Central memory CD4-positive, alpha-beta T cell (primary cell): ENCODE data around the gene EPB41.
"Not testable (repeated sequence)": the region's sequence is repeated elsewhere in the genome, so short reads cannot be mapped to it uniquely, and the experiment has no call there.

Experiments
- DNase-seq: peaks from one replicate; pipeline ENCODE4 v3.0.0; 2022

Gene EPB41

DNA sequence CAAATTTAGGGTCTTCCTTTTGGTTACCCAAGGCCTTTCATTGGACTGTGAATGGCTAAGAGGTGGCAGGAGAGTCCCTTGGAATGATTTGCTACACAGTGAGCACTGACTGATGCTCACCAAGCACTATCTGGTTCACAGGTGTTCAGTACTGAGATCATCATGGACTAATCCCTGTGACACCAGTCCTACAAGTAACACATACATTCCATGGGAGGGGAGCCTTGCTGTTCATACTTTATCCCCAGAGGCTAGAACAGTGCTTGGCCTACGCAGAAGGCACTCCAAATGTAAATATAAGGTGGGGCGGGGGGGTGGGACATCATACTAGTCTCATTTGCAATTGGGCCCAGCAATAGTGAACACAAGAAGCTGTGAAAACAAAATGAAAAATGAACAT, 229.8 kb downstream of the EPB41 start:
- DNase-seq: no peak

DNA sequence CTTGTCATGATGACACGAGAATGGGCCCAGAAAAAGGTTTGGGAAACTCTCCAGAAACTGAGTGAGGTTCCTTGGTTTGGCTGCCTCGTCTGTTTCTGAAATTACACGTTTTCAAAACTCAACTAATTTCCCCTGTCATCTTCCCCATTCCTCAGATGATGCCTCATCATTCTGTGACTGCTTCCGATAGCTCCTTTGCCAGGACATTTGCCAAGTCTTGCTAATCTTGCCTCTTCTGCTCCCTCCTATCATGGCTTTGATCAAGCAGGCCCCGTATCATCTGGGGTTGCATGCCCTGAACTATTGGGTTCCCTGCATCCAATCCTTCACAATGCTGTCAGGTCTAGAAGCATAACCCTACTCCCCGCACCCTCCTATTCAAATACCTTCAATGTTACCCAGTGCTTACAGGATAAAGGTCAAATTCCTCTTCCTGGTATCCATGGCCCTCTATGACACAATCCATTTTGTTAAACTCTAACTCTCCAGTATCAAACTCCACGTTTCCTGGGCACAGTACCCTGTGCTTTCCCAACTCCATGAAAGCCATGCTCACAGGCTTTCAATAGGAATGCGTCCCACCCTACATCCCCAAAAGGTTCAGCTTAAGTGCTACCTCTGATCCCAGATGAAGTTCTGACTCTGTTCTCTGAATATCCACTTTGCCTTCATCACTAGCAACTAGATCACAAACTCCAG, 231.5 kb downstream of the EPB41 start:
- DNase-seq: no peak

DNA sequence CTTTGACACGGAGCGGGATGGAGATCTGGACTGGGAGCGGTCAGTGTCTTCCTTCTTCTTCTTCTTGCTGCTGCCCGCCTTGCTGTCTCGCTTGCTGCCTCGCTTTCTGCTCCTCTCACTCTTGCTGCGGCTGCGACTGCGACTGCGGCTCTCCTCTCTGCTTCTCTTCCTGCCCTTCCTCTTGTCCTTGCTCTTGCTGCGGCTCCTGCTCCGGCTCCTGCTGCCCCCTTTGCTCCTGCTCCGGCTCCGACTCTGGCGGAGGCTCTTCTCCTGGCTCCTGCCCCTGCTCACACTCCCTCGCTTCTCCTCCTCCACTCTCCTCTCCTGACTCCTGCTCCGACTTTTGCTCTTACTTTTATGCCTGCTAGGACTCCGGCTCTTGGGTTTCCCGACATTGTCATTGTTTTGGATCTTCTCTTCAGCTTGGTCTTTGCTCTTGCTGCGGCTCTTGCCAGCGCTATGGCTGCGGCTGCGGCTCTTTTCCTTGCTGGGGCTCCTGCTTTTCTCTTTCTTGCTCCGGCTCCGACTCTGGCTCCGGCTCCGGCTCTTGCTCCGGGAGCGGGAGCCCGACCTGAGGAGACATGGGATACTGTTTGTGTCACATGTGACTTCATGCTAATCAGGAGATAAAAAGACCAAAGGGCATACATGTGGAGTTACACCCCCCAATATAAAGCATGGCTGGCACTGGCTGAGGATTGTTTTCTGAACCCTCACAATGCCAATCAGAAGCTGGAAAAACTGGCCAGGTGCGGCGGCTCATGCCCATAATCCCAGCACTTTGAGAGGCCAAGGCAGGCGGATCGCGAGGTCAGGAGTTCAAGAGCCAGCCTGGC, 234.5 kb downstream of the EPB41 start:
- no peak for DNase-seq

- DNase-seq: not testable (repeated sequence)
These were observed 236.0 kb downstream of the EPB41 start for GRCh38 chr1:29150346-29150745.

- no peak for DNase-seq
These were observed 237.9 kb downstream of the EPB41 start for GRCh38 chr1:29152046-29152805.

GRCh38 chr1:29156543-29157268, 242.3 kb downstream of the EPB41 start:
- DNase-seq: no peak

- no peak for DNase-seq
These were observed 242.9 kb downstream of the EPB41 start for GRCh38 chr1:29157269-29157601.

DNA sequence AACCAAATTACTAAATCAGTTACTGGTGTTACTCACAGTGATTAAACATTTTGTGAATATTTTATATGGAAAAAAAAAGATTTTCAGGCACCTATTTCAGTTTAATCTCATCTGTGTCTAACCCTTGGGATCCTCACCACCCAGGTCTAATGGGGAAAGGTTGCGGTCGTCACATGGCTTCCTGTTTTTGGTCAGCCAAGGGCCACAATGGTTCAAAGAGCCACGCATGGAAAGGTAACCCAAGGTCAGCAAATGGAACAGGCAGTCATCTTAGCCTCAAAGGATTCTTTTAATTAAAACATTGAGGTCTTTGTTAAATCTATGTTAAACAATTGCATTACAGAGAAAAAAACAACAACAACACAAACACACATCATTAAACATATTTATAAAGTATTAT, 245.4 kb downstream of the EPB41 start:
- DNase-seq: no peak

DNA sequence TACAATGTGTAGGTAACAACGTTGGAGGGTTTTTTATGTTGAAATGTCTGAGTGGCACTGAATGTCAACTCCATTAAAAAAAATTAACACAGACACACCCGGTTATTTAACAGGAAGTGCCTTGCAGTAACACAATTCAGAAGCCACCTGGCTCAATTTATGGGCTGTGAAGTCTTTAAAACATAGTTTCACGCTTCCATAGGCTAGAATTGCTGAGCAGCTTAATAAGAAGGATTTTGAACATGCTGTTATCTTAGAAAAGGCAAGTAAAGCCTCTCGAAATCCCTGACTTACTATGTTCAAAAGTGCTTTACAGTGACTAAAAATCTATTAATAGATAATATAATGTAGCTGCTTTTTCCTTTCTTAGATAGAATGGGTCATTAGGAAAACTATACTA, 247.7 kb downstream of the EPB41 start:
- no peak for DNase-seq

GRCh38 chr1:29162476-29163138, 248.2 kb downstream of the EPB41 start:
- DNase-seq: no peak

- no peak for DNase-seq
These were observed 250.2 kb downstream of the EPB41 start for GRCh38 chr1:29164588-29164987.

- DNase-seq: no peak
These were observed 252.0 kb downstream of the EPB41 start for GRCh38 chr1:29166291-29166878.

GRCh38 chr1:29167904-29168303, 253.5 kb downstream of the EPB41 start:
- no peak for DNase-seq
